ENCODE measurements around the gene NXT1. TPM values are rescaled to one million over a fixed set of nuclear protein-coding genes. Genes with fewer than 3 reads are reported as not detected.

Gene NXT1
- total RNA-seq, 1 experiment from 2014 or later: 98.0 TPM

DNA sequence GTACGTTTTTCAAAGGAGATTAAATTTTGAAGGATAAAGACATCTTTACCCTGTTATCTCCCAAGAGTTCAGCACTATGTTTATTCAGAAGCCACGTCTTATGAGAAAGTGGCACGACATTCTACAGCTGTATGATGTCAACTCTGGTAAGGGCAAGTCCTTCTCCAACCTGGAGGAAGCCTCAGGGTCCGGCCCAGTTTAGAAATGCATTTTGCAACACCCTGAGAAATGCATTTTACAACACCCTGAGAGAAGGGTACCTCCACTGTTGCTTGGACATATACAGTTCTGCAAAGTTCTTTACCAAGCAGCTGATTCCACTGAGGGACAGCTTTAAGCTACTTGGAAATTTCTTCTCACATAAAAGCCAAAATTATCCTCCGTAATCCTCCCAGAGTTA is 53.2 kb downstream of the NXT1 start:
- Histone ChIP-seq H3K4me1 (ENCODE audit: insufficient read depth, low read length) (no peaks in the 10 kb centered on the region), H2AFZ (ENCODE audit: low read length) (no peak overlapping the region), H3K9ac (ENCODE audit: low read length) (no peak overlapping the region), H4K20me1 (ENCODE audit: low read length) (peaks cover 4% of the 10 kb centered on the region; the same call in 1 of the 2 replicates), H3K4me3 (ENCODE audit: low read length) (no peak overlapping the region), H3K36me3 (ENCODE audit: low read depth, low read length) (peaks cover 8% of the 10 kb centered on the region; the same call in 1 of the 2 replicates), H3K4me2 (ENCODE audit: low read length) (no peak overlapping the region), H3K9me3 (ENCODE audit: low read length) (no peaks in the 10 kb centered on the region), H3F3A (ENCODE audit: low read length, unreplicated experiment) (no peaks in the 10 kb centered on the region), H3K27me3 (ENCODE audit: low read length) (no peaks in the 10 kb centered on the region), H3K9me2 (replicated peaks; ENCODE audit: low read length) (no peaks in the 10 kb centered on the region), H3K79me2 (ENCODE audit: low read length) (peaks cover 62% of the 10 kb centered on the region), H3K27ac (ENCODE audit: low read length) (no peak overlapping the region)
- ATAC-seq: no peak
- intact Hi-C loops (cut with micrococcal nuclease): no loop called here
- TF ChIP-seq EZH2phosphoT487 (IDR thresholded peaks at IDR 0.05; ENCODE audit: borderline replicate concordance, low read length): no peak
- CTCF ChIA-PET: interaction anchor here (0.6 kb wide), 1 partner anchor 22 kb away, joined by 3 read pairs; no protein-coding TSS in a partner anchor
- POLR2A ChIA-PET (ENCODE audit: unreplicated experiment): no interaction called here
- no peak for DNase-seq
- BruUV-seq (replicated peaks): no TSS peak

GRCh38 chr20:23404196-23404595 is 53.6 kb downstream of the NXT1 start:
- Histone ChIP-seq H3F3A (ENCODE audit: low read length, unreplicated experiment) (no peaks in the 10 kb centered on the region), H3K9ac (ENCODE audit: low read length) (no peak overlapping the region), H3K4me1 (ENCODE audit: insufficient read depth, low read length) (no peaks in the 10 kb centered on the region), H4K20me1 (ENCODE audit: low read length) (peaks cover 4% of the 10 kb centered on the region; the same call in 1 of the 2 replicates), H3K79me2 (ENCODE audit: low read length) (peaks cover 67% of the 10 kb centered on the region), H3K9me3 (ENCODE audit: low read length) (no peaks in the 10 kb centered on the region), H3K9me2 (replicated peaks; ENCODE audit: low read length) (no peaks in the 10 kb centered on the region), H3K4me3 (ENCODE audit: low read length) (no peak overlapping the region), H3K36me3 (ENCODE audit: low read depth, low read length) (peaks cover 8% of the 10 kb centered on the region; the same call in 1 of the 2 replicates), H3K27me3 (ENCODE audit: low read length) (no peaks in the 10 kb centered on the region), H2AFZ (ENCODE audit: low read length) (no peak overlapping the region), H3K27ac (ENCODE audit: low read length) (no peak overlapping the region), H3K4me2 (ENCODE audit: low read length) (no peak overlapping the region)
- ChIA-PET CTCF (no interaction called here), POLR2A (ENCODE audit: unreplicated experiment) (no interaction called here)
- no peak for TF ChIP-seq EZH2 (IDR thresholded peaks at IDR 0.05; ENCODE audit: low read length, unreplicated experiment)
- TF ChIP-seq, protein P1, sequence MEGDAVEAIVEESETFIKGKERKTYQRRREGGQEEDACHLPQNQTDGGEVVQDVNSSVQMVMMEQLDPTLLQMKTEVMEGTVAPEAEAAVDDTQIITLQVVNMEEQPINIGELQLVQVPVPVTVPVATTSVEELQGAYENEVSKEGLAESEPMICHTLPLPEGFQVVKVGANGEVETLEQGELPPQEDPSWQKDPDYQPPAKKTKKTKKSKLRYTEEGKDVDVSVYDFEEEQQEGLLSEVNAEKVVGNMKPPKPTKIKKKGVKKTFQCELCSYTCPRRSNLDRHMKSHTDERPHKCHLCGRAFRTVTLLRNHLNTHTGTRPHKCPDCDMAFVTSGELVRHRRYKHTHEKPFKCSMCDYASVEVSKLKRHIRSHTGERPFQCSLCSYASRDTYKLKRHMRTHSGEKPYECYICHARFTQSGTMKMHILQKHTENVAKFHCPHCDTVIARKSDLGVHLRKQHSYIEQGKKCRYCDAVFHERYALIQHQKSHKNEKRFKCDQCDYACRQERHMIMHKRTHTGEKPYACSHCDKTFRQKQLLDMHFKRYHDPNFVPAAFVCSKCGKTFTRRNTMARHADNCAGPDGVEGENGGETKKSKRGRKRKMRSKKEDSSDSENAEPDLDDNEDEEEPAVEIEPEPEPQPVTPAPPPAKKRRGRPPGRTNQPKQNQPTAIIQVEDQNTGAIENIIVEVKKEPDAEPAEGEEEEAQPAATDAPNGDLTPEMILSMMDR (conservative IDR thresholded peaks at IDR 0.05; ENCODE audit: low read depth, low read length): no peak
- TF ChIP-seq EZH2phosphoT487 (IDR thresholded peaks at IDR 0.05; ENCODE audit: borderline replicate concordance, low read length): no peak
- intact Hi-C loops (cut with micrococcal nuclease): no loop called here
- ATAC-seq (peak; percentile 70), DNase-seq (peak; percentile 29)
- BruUV-seq (replicated peaks): no TSS peak

Other genes with a start within 250 kb of the NXT1 start
- gene GZF1, start 11.4 kb downstream of the NXT1 start, total RNA-seq (2014; rRNA removed): 16.0 and 17.9 TPM in 2 replicates
- 5.0 and 7.8 TPM in 2 replicates for gene NAPB, start 70.7 kb downstream of the NXT1 start, total RNA-seq (2014; rRNA removed)
- not detected in 2 replicates for gene CSTL1, start 88.9 kb downstream of the NXT1 start, total RNA-seq (2014; rRNA removed)
- gene CST11, start 102.1 kb downstream of the NXT1 start, total RNA-seq (2014; rRNA removed): not detected in 2 replicates
- not detected in 2 replicates for gene CST8, start 140.3 kb downstream of the NXT1 start, total RNA-seq (2014; rRNA removed)
- gene CST9L, start 217.7 kb downstream of the NXT1 start, total RNA-seq (2014; rRNA removed): not detected in 2 replicates

All from PC-3 (cell line).